Activated naive CD8-positive, alpha-beta T cell treated with anti-CD3 and anti-CD28 coated beads, Interleukin-2, amount 10 ng/mL, durations not matched to agents 7 days and 5 days (primary cell): ENCODE results near the gene PLPPR3. TPM values are rescaled to one million over a fixed set of nuclear protein-coding genes. Genes with fewer than 3 reads are reported as not detected.

Source experiments
- ATAC-seq: fragments of 150-1000 bp; cut with Tn5 transposase; one replicate; pipeline ENCODE4 v1.10.0; 2021; ENCODE audit warnings: low read depth, moderate library complexity
- POLR2A ChIA-PET: fragments of 350-600 bp; sonication (Branson Sonifier 250); formaldehyde crosslinking; loops from one replicate; lab custom pipeline; 2021; ENCODE audit warnings: antibody characterized with exemption; lab: Charles Lee
- DNase-seq: peaks from one replicate; pipeline ENCODE4 v3.0.0; 2021
- H3K27ac Mint-ChIP-seq: one replicate; pipeline ENCODE4 v1.8.0; 2022; ENCODE audit warnings: mild to moderate bottlenecking, mixed read lengths
- H3K27me3 Mint-ChIP-seq: one replicate; pipeline ENCODE4 v1.8.0; 2022; ENCODE audit warnings: mild to moderate bottlenecking, moderate library complexity, mixed read lengths
- H3K36me3 Mint-ChIP-seq: one replicate; pipeline ENCODE4 v1.8.0; 2021; ENCODE audit warnings: mild to moderate bottlenecking, mixed read lengths
- H3K4me1 Mint-ChIP-seq: one replicate; pipeline ENCODE4 v1.8.0; 2021; ENCODE audit warnings: mixed read lengths
- H3K4me3 Mint-ChIP-seq: one replicate; pipeline ENCODE4 v1.8.0; 2022; ENCODE audit warnings: mild to moderate bottlenecking, moderate library complexity, mixed read lengths
- H3K9me3 Mint-ChIP-seq: one replicate; pipeline ENCODE4 v1.8.0; 2021; ENCODE audit warnings: mixed read lengths
- microRNA-seq: library from miRNA; unstranded; fragments of <30 nt; microRNA quantifications from one replicate; pipeline ENCODE4 v1.2.0, GENCODE V29; 2022
- total RNA-seq, 2 experiments: library from RNA; stranded (reverse); gene quantifications; one replicate each; pipeline ENCODE4 v1.2.3, GENCODE V29; 2021

Gene PLPPR3
- total RNA-seq, 2 experiments from 2014 or later = not detected

- ATAC-seq = no peak
- no peaks in the 10 kb centered on the region for H3K36me3 Mint-ChIP-seq
- no peak overlapping the region for H3K4me3 Mint-ChIP-seq
- H3K27ac Mint-ChIP-seq = no peak overlapping the region
- peaks cover 3% of the 10 kb centered on the region for H3K4me1 Mint-ChIP-seq
- POLR2A ChIA-PET = no interaction called here
- peak; percentile 56 for DNase-seq
- peaks cover 7% of the 10 kb centered on the region for H3K27me3 Mint-ChIP-seq
- no peaks in the 10 kb centered on the region for H3K9me3 Mint-ChIP-seq
Observed at GRCh38 chr19:771332-771785, 50.4 kb downstream of the PLPPR3 start.

- Mint-ChIP-seq H3K27me3 (peaks cover 7% of the 10 kb centered on the region), H3K36me3 (no peaks in the 10 kb centered on the region), H3K4me1 (peaks cover 3% of the 10 kb centered on the region), H3K27ac (no peak overlapping the region), H3K4me3 (no peak overlapping the region), H3K9me3 (no peaks in the 10 kb centered on the region)
- no peak for ATAC-seq
- DNase-seq = no peak
- POLR2A ChIA-PET = interaction anchor here (0.9 kb wide), 1 partner anchor 94 kb away, joined by 3 read pairs; no protein-coding TSS in a partner anchor
Observed at GRCh38 chr19:769616-770015, 52.1 kb downstream of the PLPPR3 start.

GRCh38 chr19:768424-768823 lies 53.3 kb downstream of the PLPPR3 start:
- no peak overlapping the region for H3K4me3 Mint-ChIP-seq
- no peaks in the 10 kb centered on the region for H3K36me3 Mint-ChIP-seq
- no peak overlapping the region for H3K27ac Mint-ChIP-seq
- DNase-seq = no peak
- no peak for ATAC-seq
- POLR2A ChIA-PET = no interaction called here
- peaks cover 3% of the 10 kb centered on the region for H3K4me1 Mint-ChIP-seq
- H3K9me3 Mint-ChIP-seq = no peaks in the 10 kb centered on the region
- peaks cover 7% of the 10 kb centered on the region for H3K27me3 Mint-ChIP-seq

- POLR2A ChIA-PET = no interaction called here
- ATAC-seq = no peak
- H3K9me3 Mint-ChIP-seq = no peaks in the 10 kb centered on the region
- DNase-seq = no peak
- peaks cover under 1% of the 10 kb centered on the region for H3K4me1 Mint-ChIP-seq
- peaks cover under 1% of the 10 kb centered on the region for H3K27me3 Mint-ChIP-seq
- H3K36me3 Mint-ChIP-seq = no peaks in the 10 kb centered on the region
- no peak overlapping the region for H3K4me3 Mint-ChIP-seq
- H3K27ac Mint-ChIP-seq = no peak overlapping the region
Observed at GRCh38 chr19:765179-765738, 56.5 kb downstream of the PLPPR3 start.

GRCh38 chr19:764301-764700 lies 57.5 kb downstream of the PLPPR3 start:
- H3K9me3 Mint-ChIP-seq = peaks cover 3% of the 10 kb centered on the region
- H3K4me1 Mint-ChIP-seq = no peaks in the 10 kb centered on the region
- H3K27me3 Mint-ChIP-seq = no peaks in the 10 kb centered on the region
- H3K36me3 Mint-ChIP-seq = no peaks in the 10 kb centered on the region
- POLR2A ChIA-PET = no interaction called here
- DNase-seq = no peak
- no peak for ATAC-seq
- no peak overlapping the region for H3K27ac Mint-ChIP-seq
- H3K4me3 Mint-ChIP-seq = no peak overlapping the region

GRCh38 chr19:763869-764268 lies 57.9 kb downstream of the PLPPR3 start:
- no peak for ATAC-seq
- H3K4me3 Mint-ChIP-seq = no peak overlapping the region
- no peaks in the 10 kb centered on the region for H3K36me3 Mint-ChIP-seq
- no peak for DNase-seq
- no peak overlapping the region for H3K27ac Mint-ChIP-seq
- no peaks in the 10 kb centered on the region for H3K4me1 Mint-ChIP-seq
- peaks cover 3% of the 10 kb centered on the region for H3K9me3 Mint-ChIP-seq
- POLR2A ChIA-PET = no interaction called here
- H3K27me3 Mint-ChIP-seq = no peaks in the 10 kb centered on the region

GRCh38 chr19:763181-763580 lies 58.6 kb downstream of the PLPPR3 start:
- ATAC-seq (no peak), DNase-seq (no peak)
- Mint-ChIP-seq H3K27ac (no peak overlapping the region), H3K4me1 (no peaks in the 10 kb centered on the region), H3K9me3 (peaks cover 4% of the 10 kb centered on the region), H3K4me3 (no peak overlapping the region), H3K36me3 (no peaks in the 10 kb centered on the region), H3K27me3 (no peaks in the 10 kb centered on the region)
- POLR2A ChIA-PET = interaction anchor here (0.6 kb wide), 1 partner anchor 432 kb away, joined by 3 read pairs; no protein-coding TSS in a partner anchor

Small RNA genes lying within 50 kb of the gene (microRNA-seq; reads per million reads assigned to microRNA genes)
- gene MIR3187 = 40.0 reads per million, percentile 42 among the genes with 10 or more reads in this experiment
- gene MIR4745 = 9.1 reads per million, percentile 12 among the genes with 10 or more reads in this experiment

Other genes starting within 250 kb of the PLPPR3 start
- gene BSG, start 249.4 kb downstream of the PLPPR3 start, total RNA-seq = 100 to 1,000 TPM; 183 to 196 TPM
- gene HCN2, start 232.1 kb downstream of the PLPPR3 start, total RNA-seq = 1 to 10 TPM; 1.0 to 1.2 TPM
- 10 to 100 TPM; 63.2 to 65.1 TPM for gene POLRMT, start 188.4 kb downstream of the PLPPR3 start, total RNA-seq
- 1 to 10 TPM in 1 of 2 experiments, under 1 TPM in 1; 0.72 to 1.1 TPM for gene FGF22, start 182.1 kb downstream of the PLPPR3 start, total RNA-seq
- gene RNF126, start 158.7 kb downstream of the PLPPR3 start, total RNA-seq = 10 to 100 TPM; 79.0 to 84.8 TPM
- 1 to 10 TPM; 2.6 to 2.9 TPM for gene FSTL3, start 145.6 kb downstream of the PLPPR3 start, total RNA-seq
- not detected for gene PRSS57, start 126.5 kb downstream of the PLPPR3 start, total RNA-seq
- not detected for gene PALM, start 113.0 kb downstream of the PLPPR3 start, total RNA-seq
- not detected for gene MISP, start 70.8 kb downstream of the PLPPR3 start, total RNA-seq
- gene PTBP1, start 24.5 kb downstream of the PLPPR3 start, total RNA-seq = 100 to 1,000 TPM; 400 to 411 TPM
- gene AZU1, start 5.9 kb upstream of the PLPPR3 start, total RNA-seq = under 1 TPM in 1 of 2 experiments, not detected in 1; 0.25 TPM
- not detected for gene PRTN3, start 19.0 kb upstream of the PLPPR3 start, total RNA-seq
- gene ELANE, start 30.3 kb upstream of the PLPPR3 start, total RNA-seq = not detected
- gene CFD, start 37.7 kb upstream of the PLPPR3 start, total RNA-seq = 1 to 10 TPM; 4.4 to 5.5 TPM
- gene MED16, start 71.2 kb upstream of the PLPPR3 start, total RNA-seq = 10 to 100 TPM; 53.6 to 72.7 TPM
- gene RNU6-9, start 71.5 kb upstream of the PLPPR3 start, total RNA-seq = not detected
- gene R3HDM4, start 91.3 kb upstream of the PLPPR3 start, total RNA-seq = 100 to 1,000 TPM; 108 to 113 TPM
- 1 to 10 TPM; 2.9 to 3.1 TPM for gene KISS1R, start 95.4 kb upstream of the PLPPR3 start, total RNA-seq
- 10 to 100 TPM; 28.7 to 33.2 TPM for gene ARID3A, start 104.1 kb upstream of the PLPPR3 start, total RNA-seq
- 10 to 100 TPM; 45.1 to 54.3 TPM for gene WDR18, start 162.4 kb upstream of the PLPPR3 start, total RNA-seq
- not detected for gene GRIN3B, start 178.5 kb upstream of the PLPPR3 start, total RNA-seq
- gene TMEM259, start 199.2 kb upstream of the PLPPR3 start, total RNA-seq = 100 to 1,000 TPM; 231 to 235 TPM
- not detected for gene RNU6-2, start 199.6 kb upstream of the PLPPR3 start, total RNA-seq
- gene CNN2, start 204.7 kb upstream of the PLPPR3 start, total RNA-seq = 100 to 1,000 TPM; 340 to 353 TPM
- 100 to 1,000 TPM; 145 to 146 TPM for gene ABCA7, start 218.2 kb upstream of the PLPPR3 start, total RNA-seq
- gene ARHGAP45, start 245.2 kb upstream of the PLPPR3 start, total RNA-seq = 100 to 1,000 TPM; 576 to 581 TPM